SK-N-SH treated with all-trans-retinoic acid at 6 μM for 48 hours (cell line): ENCODE measurements around the gene AKAP7.

Source experiments
- ATAC-seq: fragments of 200-7000 bp; cut with Tn5 transposase; 3 replicates; pipeline ENCODE4 v1.9.1; 2020; ENCODE audit warnings: mild to moderate bottlenecking, moderate library complexity
- ARNTL ChIP-seq: fragments of 450-650 bp; formaldehyde crosslinking; IDR thresholded peaks from 2 replicates; pipeline ENCODE4 v1.5.0; 2020; ENCODE audit warnings: low read depth, mild to moderate bottlenecking, moderate library complexity, borderline replicate concordance
- BACH2 ChIP-seq: fragments of 250-450 bp; sonication (Bioruptor Pico); IDR thresholded peaks from 2 replicates; pipeline ENCODE4 v1.9.0; 2021; ENCODE audit warnings: mild to moderate bottlenecking, borderline replicate concordance
- CSDC2 ChIP-seq: fragments of 250-450 bp; sonication (Bioruptor Pico); IDR thresholded peaks from 2 replicates; pipeline ENCODE4 v1.5.0; 2020; ENCODE audit warnings: mild to moderate bottlenecking, moderate library complexity
- ESRRG ChIP-seq: fragments of 250-450 bp; sonication (Bioruptor Pico); IDR thresholded peaks from 2 replicates; pipeline ENCODE4 v1.6.1; 2021; ENCODE audit warnings: mild to moderate bottlenecking
- ISL1 ChIP-seq: fragments of 250-450 bp; sonication (Bioruptor Pico); IDR thresholded peaks from 2 replicates; pipeline ENCODE4 v2.1.2; 2022; ENCODE audit warnings: mild to moderate bottlenecking, moderate library complexity
- OSR1 ChIP-seq: fragments of 250-450 bp; sonication (Bioruptor Pico); IDR thresholded peaks from 2 replicates; pipeline ENCODE4 v1.8.0; 2022; ENCODE audit warnings: moderate library complexity, mild to moderate bottlenecking, inconsistent platforms
- PATZ1 ChIP-seq: fragments of 250-450 bp; sonication (Bioruptor Pico); IDR thresholded peaks from 2 replicates; pipeline ENCODE4 v1.8.0; 2020; ENCODE audit warnings: mild to moderate bottlenecking, moderate library complexity, borderline replicate concordance
- POU6F1 ChIP-seq: fragments of 250-450 bp; sonication (Bioruptor Pico); IDR thresholded peaks from 2 replicates; pipeline ENCODE4 v1.8.0; 2021; ENCODE audit warnings: low read depth, mild to moderate bottlenecking, moderate library complexity, borderline replicate concordance
- PPARA ChIP-seq: fragments of 250-450 bp; sonication (Bioruptor Pico); IDR thresholded peaks from 2 replicates; pipeline ENCODE4 v1.5.0; 2020; ENCODE audit warnings: mild to moderate bottlenecking, borderline replicate concordance
- RARB ChIP-seq: fragments of 250-450 bp; sonication (Bioruptor Pico); IDR thresholded peaks from 2 replicates; pipeline ENCODE4 v1.8.0; 2021; ENCODE audit warnings: mild to moderate bottlenecking, moderate library complexity
- SNAI2 ChIP-seq: fragments of 250-450 bp; sonication (Bioruptor Pico); IDR thresholded peaks from 2 replicates; pipeline ENCODE4 v1.5.0; 2020; ENCODE audit warnings: mild to moderate bottlenecking, moderate library complexity
- TCF4 ChIP-seq: fragments of 250-450 bp; sonication (Bioruptor Pico); IDR thresholded peaks from 2 replicates; pipeline ENCODE4 v1.8.0; 2021; ENCODE audit warnings: mild to moderate bottlenecking, moderate library complexity, borderline replicate concordance
- TOX ChIP-seq: fragments of 250-450 bp; sonication (Bioruptor Pico); IDR thresholded peaks from 2 replicates; pipeline ENCODE4 v1.8.0; 2021; ENCODE audit warnings: mild to moderate bottlenecking, moderate library complexity, borderline replicate concordance
- TSHZ2 ChIP-seq: fragments of 250-450 bp; sonication (Bioruptor Pico); IDR thresholded peaks from 2 replicates; pipeline ENCODE4 v1.5.0; 2020; ENCODE audit warnings: mild to moderate bottlenecking, moderate library complexity
- ZC3H10 ChIP-seq: fragments of 250-450 bp; sonication (Bioruptor Pico); IDR thresholded peaks from 2 replicates; pipeline ENCODE4 v1.5.1; 2021; ENCODE audit warnings: mild to moderate bottlenecking, moderate library complexity
- ZFP3 ChIP-seq: fragments of 250-450 bp; sonication (Bioruptor Pico); IDR thresholded peaks from 2 replicates; pipeline ENCODE4 v1.5.0; 2020; ENCODE audit warnings: mild to moderate bottlenecking, moderate library complexity
- ZFP30 ChIP-seq: fragments of 450-650 bp; formaldehyde crosslinking; IDR thresholded peaks from 2 replicates; pipeline ENCODE4 v1.5.0; 2022; ENCODE audit warnings: mild to moderate bottlenecking, moderate library complexity
- ZNF565 ChIP-seq: fragments of 450-650 bp; formaldehyde crosslinking; conservative IDR thresholded peaks from 2 replicates; pipeline ENCODE4 v1.5.0; 2020; ENCODE audit warnings: low read depth, mild to moderate bottlenecking, moderate library complexity
- ZNF70 ChIP-seq: fragments of 450-650 bp; formaldehyde crosslinking; IDR thresholded peaks from 2 replicates; pipeline ENCODE4 v1.5.0; 2020; ENCODE audit warnings: mild to moderate bottlenecking, moderate library complexity
- ZNF8 ChIP-seq: fragments of 450-650 bp; formaldehyde crosslinking; IDR thresholded peaks from 2 replicates; pipeline ENCODE4 v1.5.0; 2020; ENCODE audit warnings: mild to moderate bottlenecking, moderate library complexity
- TF ChIP-seq, protein P1 (sequence below): fragments of 250-450 bp; sonication (Bioruptor Pico); IDR thresholded peaks from 2 replicates; pipeline ENCODE4 v1.5.1; 2020; ENCODE audit warnings: low read depth, mild to moderate bottlenecking, moderate library complexity

The AKAP7 gene

GRCh38 chr6:131156411-131156810 is 21.1 kb downstream of the AKAP7 start:
- no peak for TF ChIP-seq PPARA (CRISPR knock-in tag)

DNA sequence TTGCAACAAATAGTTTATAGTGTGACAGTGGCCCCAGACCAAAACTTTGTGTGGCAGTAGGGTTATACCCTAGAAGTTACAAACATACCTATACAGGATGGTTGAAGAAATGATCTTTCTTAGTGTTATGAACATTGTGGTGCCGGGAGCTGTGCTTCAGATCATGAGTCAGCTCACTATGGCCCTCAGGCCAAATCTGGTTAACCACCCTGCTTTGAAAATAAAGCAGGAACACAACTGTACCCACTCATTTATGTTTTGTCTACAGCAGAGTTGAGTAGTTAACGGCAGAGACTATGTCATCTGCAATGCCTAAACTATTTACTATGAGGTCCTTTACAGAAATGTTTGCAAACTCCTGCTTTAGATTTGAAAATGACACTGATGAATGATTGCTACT is 24.3 kb downstream of the AKAP7 start:
- TF ChIP-seq TSHZ2 (CRISPR knock-in tag) (no peak), ZFP3 (CRISPR knock-in tag) (no peak), ZC3H10 (no peak), ZNF70 (CRISPR knock-in tag) (no peak), CSDC2 (CRISPR knock-in tag) (no peak)
- no peak for ATAC-seq

More at GRCh38 chr6:131156411-131156810, 21.1 kb downstream of the AKAP7 start:
- no peak for ATAC-seq

- TF ChIP-seq, protein P1, sequence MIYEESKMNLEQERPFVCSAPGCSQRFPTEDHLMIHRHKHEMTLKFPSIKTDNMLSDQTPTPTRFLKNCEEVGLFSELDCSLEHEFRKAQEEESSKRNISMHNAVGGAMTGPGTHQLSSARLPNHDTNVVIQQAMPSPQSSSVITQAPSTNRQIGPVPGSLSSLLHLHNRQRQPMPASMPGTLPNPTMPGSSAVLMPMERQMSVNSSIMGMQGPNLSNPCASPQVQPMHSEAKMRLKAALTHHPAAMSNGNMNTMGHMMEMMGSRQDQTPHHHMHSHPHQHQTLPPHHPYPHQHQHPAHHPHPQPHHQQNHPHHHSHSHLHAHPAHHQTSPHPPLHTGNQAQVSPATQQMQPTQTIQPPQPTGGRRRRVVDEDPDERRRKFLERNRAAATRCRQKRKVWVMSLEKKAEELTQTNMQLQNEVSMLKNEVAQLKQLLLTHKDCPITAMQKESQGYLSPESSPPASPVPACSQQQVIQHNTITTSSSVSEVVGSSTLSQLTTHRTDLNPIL: no peak
- TF ChIP-seq ARNTL (CRISPR knock-in tag) (no peak), ZNF8 (CRISPR knock-in tag) (no peak), TOX (CRISPR knock-in tag) (no peak), PPARA (CRISPR knock-in tag) (no peak), SNAI2 (CRISPR knock-in tag) (no peak), ESRRG (CRISPR knock-in tag) (no peak), ZNF565 (no peak), POU6F1 (CRISPR knock-in tag) (no peak), RARB (CRISPR knock-in tag) (no peak), BACH2 (CRISPR knock-in tag) (no peak), TCF4 (no peak), ZNF70 (CRISPR knock-in tag) (no peak), ZFP30 (CRISPR knock-in tag) (no peak), ISL1 (no peak), PATZ1 (CRISPR knock-in tag) (no peak), ZFP3 (CRISPR knock-in tag) (no peak)
- TF ChIP-seq, all 23 proteins: peak for 0
- no peak for ATAC-seq
Observed at GRCh38 chr6:131160254-131160758, 25.0 kb downstream of the AKAP7 start.

GRCh38 chr6:131161987-131162386 is 26.7 kb downstream of the AKAP7 start:
- TF ChIP-seq RARB (CRISPR knock-in tag) (no peak), OSR1 (no peak), ZFP30 (CRISPR knock-in tag) (no peak)
- no peak for ATAC-seq

- ATAC-seq: no peak
- no peak for TF ChIP-seq SNAI2 (CRISPR knock-in tag)
- TF ChIP-seq ZNF8 (CRISPR knock-in tag): no peak
- no peak for TF ChIP-seq ZFP30 (CRISPR knock-in tag)
- TF ChIP-seq BACH2 (CRISPR knock-in tag): no peak
- no peak for TF ChIP-seq POU6F1 (CRISPR knock-in tag)
- no peak for TF ChIP-seq ZFP3 (CRISPR knock-in tag)
- no peak for TF ChIP-seq ZNF565
- TF ChIP-seq TSHZ2 (CRISPR knock-in tag): no peak
- no peak for TF ChIP-seq ZC3H10
- TF ChIP-seq ZNF70 (CRISPR knock-in tag): no peak
- TF ChIP-seq PPARA (CRISPR knock-in tag): no peak
- TF ChIP-seq RARB (CRISPR knock-in tag): no peak
- TF ChIP-seq TOX (CRISPR knock-in tag): no peak
- no peak for TF ChIP-seq TCF4
Observed at GRCh38 chr6:131163886-131164285, 28.6 kb downstream of the AKAP7 start.
